ENCODE results near the gene FXYD2. TPM values are rescaled to one million over a fixed set of nuclear protein-coding genes. Genes with fewer than 3 reads are reported as not detected.

The FXYD2 gene
- total RNA-seq, 4 donors from 2014 or later = 0.67 to 1.7 TPM; not detected in 2

- no peaks in the 10 kb centered on the region for H3K9me3 ChIP-seq
- no peaks in the 10 kb centered on the region for H3K27me3 ChIP-seq
- peaks cover 0 to 14% (median 0%) of the 10 kb centered on the region in 4 donors for H3K4me1 ChIP-seq
- H3K36me3 ChIP-seq = peaks cover 0 to 3% (median 0%) of the 10 kb centered on the region in 3 donors
- no peak for TF ChIP-seq POLR2A (IDR thresholded peaks at IDR 0.05)
- no peak for TF ChIP-seq CTCF (IDR thresholded peaks at IDR 0.05)
- no peak overlapping the region for H3K4me3 ChIP-seq
- no peak overlapping the region for H3K27ac ChIP-seq
- peak in 2 of 3 donors; percentile 3 to 33 for DNase-seq
These were observed 10.4 kb upstream of the FXYD2 start for GRCh38 chr11:117834838-117835443.

- no peaks in the 10 kb centered on the region for H3K27me3 ChIP-seq
- no peak overlapping the region for H3K4me3 ChIP-seq
- H3K27ac ChIP-seq = peak overlapping the region in 1 of 4 donors; percentile 44
- TF ChIP-seq POLR2A (IDR thresholded peaks at IDR 0.05) = no peak
- TF ChIP-seq CTCF (IDR thresholded peaks at IDR 0.05) = no peak
- peak in 1 of 3 donors; percentile 1 for DNase-seq
- H3K4me1 ChIP-seq = peaks cover 0 to 19% (median under 1%) of the 10 kb centered on the region in 4 donors
- no peaks in the 10 kb centered on the region for H3K36me3 ChIP-seq
- H3K9me3 ChIP-seq = no peaks in the 10 kb centered on the region
These were observed 9.7 kb upstream of the FXYD2 start for GRCh38 chr11:117834068-117834810.

- Histone ChIP-seq H3K4me3 (no peak overlapping the region), H3K27ac (peak overlapping the region in 1 of 4 donors; percentile 44), H3K27me3 (no peaks in the 10 kb centered on the region), H3K36me3 (no peaks in the 10 kb centered on the region), H3K9me3 (no peaks in the 10 kb centered on the region), H3K4me1 (peaks cover 0 to 26% (median 8%) of the 10 kb centered on the region in 4 donors)
- TF ChIP-seq CTCF (IDR thresholded peaks at IDR 0.05) (no peak), POLR2A (IDR thresholded peaks at IDR 0.05) (no peak)
- peak; percentile 12 to 82 (median 79) for DNase-seq
These were observed 8.9 kb upstream of the FXYD2 start for GRCh38 chr11:117833401-117833891.

- Histone ChIP-seq H3K4me3 (no peak overlapping the region), H3K9me3 (no peaks in the 10 kb centered on the region), H3K27me3 (no peaks in the 10 kb centered on the region), H3K36me3 (no peaks in the 10 kb centered on the region), H3K4me1 (peaks cover 0 to 26% (median 14%) of the 10 kb centered on the region in 4 donors), H3K27ac (no peak overlapping the region)
- TF ChIP-seq POLR2A (IDR thresholded peaks at IDR 0.05) = no peak
- no peak for TF ChIP-seq CTCF (IDR thresholded peaks at IDR 0.05)
- DNase-seq = peak in 1 of 3 donors; percentile 3
These were observed 8.0 kb upstream of the FXYD2 start for GRCh38 chr11:117832511-117832910.

GRCh38 chr11:117831661-117832415, 7.3 kb upstream of the FXYD2 start:
- no peaks in the 10 kb centered on the region for H3K36me3 ChIP-seq
- H3K27me3 ChIP-seq = no peaks in the 10 kb centered on the region
- peak in 2 of 3 donors; percentile 9 to 34 for DNase-seq
- H3K4me3 ChIP-seq = no peak overlapping the region
- H3K9me3 ChIP-seq = no peaks in the 10 kb centered on the region
- no peak overlapping the region for H3K27ac ChIP-seq
- peaks cover 0 to 26% (median 14%) of the 10 kb centered on the region in 4 donors for H3K4me1 ChIP-seq
- TF ChIP-seq CTCF (IDR thresholded peaks at IDR 0.05) = no peak
- no peak for TF ChIP-seq POLR2A (IDR thresholded peaks at IDR 0.05)

Data from Peyer's patch (tissue), 4 donors.